GM23248 (cell line): ENCODE results near the gene CACNA1C. TPM values are rescaled to one million over a fixed set of nuclear protein-coding genes. Genes with fewer than 3 reads are reported as not detected.

Experiments used
- DNase-seq: peaks from one replicate; pipeline ENCODE4 v3.0.0-alpha.2; 2015
- H2AFZ ChIP-seq: fragments of 200-600 bp; sonication (generic); 2 replicates; pipeline ENCODE4 v1.6.1; 2016; ENCODE audit warnings: antibody characterized with exemption
- H3F3A ChIP-seq: fragments of 200-600 bp; sonication (generic); 2 replicates; pipeline ENCODE4 v1.6.1; 2016; ENCODE audit warnings: mild to moderate bottlenecking, antibody characterized with exemption, mixed run types; ENCODE audit not compliant: insufficient read depth
- H3K27ac ChIP-seq: fragments of 200-600 bp; sonication (generic); 2 replicates; pipeline ENCODE4 v1.5.1; 2016; ENCODE audit warnings: mild to moderate bottlenecking
- H3K27me3 ChIP-seq: fragments of 200-600 bp; sonication (generic); replicated peaks from 2 replicates; pipeline ENCODE4 v1.6.1; 2016; ENCODE audit warnings: mild to moderate bottlenecking; ENCODE audit not compliant: insufficient read depth
- H3K36me3 ChIP-seq: fragments of 200-600 bp; sonication (generic); 2 replicates; pipeline ENCODE4 v1.6.1; 2016; ENCODE audit warnings: low read depth, mild to moderate bottlenecking
- H3K4me1 ChIP-seq: fragments of 200-600 bp; sonication (generic); 2 replicates; pipeline ENCODE4 v1.6.1; 2016; ENCODE audit warnings: mild to moderate bottlenecking; ENCODE audit not compliant: insufficient read depth
- H3K4me2 ChIP-seq: fragments of 200-600 bp; sonication (generic); one replicate; pipeline ENCODE4 v1.6.1; 2016; ENCODE audit warnings: mild to moderate bottlenecking; ENCODE audit not compliant: unreplicated experiment
- H3K4me3 ChIP-seq: fragments of 200-600 bp; sonication (generic); 2 replicates; pipeline ENCODE4 v1.5.1; 2016; ENCODE audit warnings: mild to moderate bottlenecking
- H3K79me2 ChIP-seq: fragments of 200-600 bp; sonication (generic); 2 replicates; pipeline ENCODE4 v1.6.1; 2016; ENCODE audit warnings: mild to moderate bottlenecking; ENCODE audit not compliant: insufficient read depth
- H3K9ac ChIP-seq: fragments of 200-600 bp; sonication (generic); 2 replicates; pipeline ENCODE4 v1.6.1; 2016; ENCODE audit warnings: mild to moderate bottlenecking
- H3K9me2 ChIP-seq: fragments of 200-600 bp; sonication (generic); 2 replicates; pipeline ENCODE4 v1.6.1; 2016; ENCODE audit warnings: mixed run types, mild to moderate bottlenecking, moderate library complexity; ENCODE audit not compliant: insufficient read depth
- H3K9me3 ChIP-seq: fragments of 200-600 bp; sonication (generic); one replicate; pipeline ENCODE4 v1.6.1; 2017; ENCODE audit warnings: low read depth
- H4K20me1 ChIP-seq: fragments of 200-600 bp; sonication (generic); 2 replicates; pipeline ENCODE4 v1.6.0; 2016; ENCODE audit not compliant: insufficient read depth
- EZH2 ChIP-seq: fragments of 200-600 bp; sonication (generic); IDR thresholded peaks from 2 replicates; pipeline ENCODE4 v1.6.1; 2018; ENCODE audit warnings: antibody characterized with exemption, mild to moderate bottlenecking; ENCODE audit not compliant: insufficient read depth, poor library complexity, severe bottlenecking
- EZH2phosphoT487 ChIP-seq: fragments of 200-600 bp; sonication (generic); IDR thresholded peaks from 2 replicates; pipeline ENCODE4 v1.6.1; 2018; ENCODE audit warnings: antibody characterized with exemption, moderate library complexity, mild to moderate bottlenecking, low read depth; ENCODE audit not compliant: insufficient read depth
- WGBS, 2 experiments: methylation state at CpG; one replicate each; pipeline ENCODE4 v1.1.6; 2015 to 2017; ENCODE audit warnings: low lambda C conversion rate in 2 of 2, low coverage in 1 of 2; ENCODE audit errors: missing lambda C conversion rate in 2 of 2; 5-methylcytosine and 5-hydroxymethylcytosine counted together
- in situ Hi-C: fragments of 300-500 bp; cut with MboI; formaldehyde crosslinking; loops from 2 replicates; pipeline ENCODE4 v1.15.0; 2020
- polyA plus RNA-seq: library from polyadenylated mRNA; unstranded; fragments of >200 nt; fragmentation: Nextera tagmentation; extraction: Ambion mirVana; gene quantifications from 2 replicates; pipeline ENCODE4 v1.2.1, GENCODE V29; 2016
- total RNA-seq: library from RNA; depleted of rRNA; stranded (reverse); fragments of >200 nt; shearing (Covaris generic); gene quantifications from 2 replicates; pipeline ENCODE4 v1.2.3, GENCODE V29; 2014

Gene CACNA1C
- total and polyA plus RNA-seq, 2 experiments from 2014 or later = 4.9 to 11.5 TPM

GRCh38 chr12:2032506-2032905, 20.3 kb upstream of the CACNA1C start:
- Histone ChIP-seq H3F3A (no peaks in the 10 kb centered on the region), H3K4me2 (no peak overlapping the region), H3K4me3 (no peak overlapping the region), H3K27me3 (peaks cover 20% of the 10 kb centered on the region), H2AFZ (no peak overlapping the region), H3K4me1 (0 out of 2 replicates have a peak, but pooled peaks cover 4% of the 10 kb centered on the region), H3K9me3 (no peaks in the 10 kb centered on the region), H4K20me1 (no peaks in the 10 kb centered on the region), H3K9me2 (no peaks in the 10 kb centered on the region), H3K79me2 (no peaks in the 10 kb centered on the region), H3K9ac (no peak overlapping the region), H3K27ac (no peak overlapping the region), H3K36me3 (no peaks in the 10 kb centered on the region)
- DNase-seq = no peak
- TF ChIP-seq EZH2phosphoT487 = no peak
- no peak for TF ChIP-seq EZH2
- WGBS, 2 experiments = 70 to 75% methylated on average over 8 of the region's 8 CpGs
- in situ Hi-C loops = no loop called here

GRCh38 chr12:2034633-2035430, 18.0 kb upstream of the CACNA1C start:
- peak overlapping the region; percentile 75 for H3K4me3 ChIP-seq
- 10 to 11% methylated on average over 40 to 47 of the region's 47 CpGs for WGBS, 2 experiments
- H3K4me2 ChIP-seq = peak overlapping the region; percentile 98
- no peak overlapping the region for H3K9ac ChIP-seq
- H2AFZ ChIP-seq = peak overlapping the region; percentile 87
- H3K36me3 ChIP-seq = no peaks in the 10 kb centered on the region
- DNase-seq = peak; percentile 94
- no peaks in the 10 kb centered on the region for H3K9me2 ChIP-seq
- no peaks in the 10 kb centered on the region for H3K9me3 ChIP-seq
- no peaks in the 10 kb centered on the region for H3K79me2 ChIP-seq
- in situ Hi-C loops = no loop called here
- TF ChIP-seq EZH2 = no peak
- no peak for TF ChIP-seq EZH2phosphoT487
- 0 out of 2 replicates have a peak, but pooled peaks cover 4% of the 10 kb centered on the region for H3K4me1 ChIP-seq
- H3K27me3 ChIP-seq = peaks cover 6% of the 10 kb centered on the region; the same call in 1 of the 2 replicates
- no peaks in the 10 kb centered on the region for H3F3A ChIP-seq
- no peaks in the 10 kb centered on the region for H4K20me1 ChIP-seq
- H3K27ac ChIP-seq = no peak overlapping the region

GRCh38 chr12:2035431-2036055, 17.2 kb upstream of the CACNA1C start:
- no peak for DNase-seq
- Histone ChIP-seq H3F3A (no peaks in the 10 kb centered on the region), H3K4me1 (0 out of 2 replicates have a peak, but pooled peaks cover 4% of the 10 kb centered on the region), H3K9me3 (no peaks in the 10 kb centered on the region), H3K9ac (no peak overlapping the region), H3K27me3 (peaks cover 6% of the 10 kb centered on the region; the same call in 1 of the 2 replicates), H3K4me2 (peak overlapping the region; percentile 98), H3K4me3 (peak overlapping the region; percentile 75), H3K27ac (no peak overlapping the region), H3K79me2 (no peaks in the 10 kb centered on the region), H3K36me3 (no peaks in the 10 kb centered on the region), H4K20me1 (no peaks in the 10 kb centered on the region), H3K9me2 (no peaks in the 10 kb centered on the region), H2AFZ (peak overlapping the region; percentile 87)
- 31 to 36% methylated on average over 15 of the region's 15 CpGs for WGBS, 2 experiments
- in situ Hi-C loops = no loop called here
- TF ChIP-seq EZH2 (no peak), EZH2phosphoT487 (no peak)

- Histone ChIP-seq H3K9ac (no peak overlapping the region), H3K27ac (no peak overlapping the region), H2AFZ (no peak overlapping the region), H3K79me2 (no peaks in the 10 kb centered on the region), H3K4me1 (0 out of 2 replicates have a peak, but pooled peaks cover 4% of the 10 kb centered on the region), H3K36me3 (no peaks in the 10 kb centered on the region), H3K27me3 (peaks cover 1% of the 10 kb centered on the region; the same call in 1 of the 2 replicates), H3F3A (no peaks in the 10 kb centered on the region), H3K9me2 (no peaks in the 10 kb centered on the region), H3K9me3 (no peaks in the 10 kb centered on the region), H4K20me1 (no peaks in the 10 kb centered on the region), H3K4me2 (no peak overlapping the region), H3K4me3 (no peak overlapping the region)
- in situ Hi-C loops = no loop called here
- no peak for DNase-seq
- TF ChIP-seq EZH2phosphoT487 (no peak), EZH2 (no peak)
These were observed 13.8 kb upstream of the CACNA1C start for GRCh38 chr12:2039034-2039433.
